Left lung (tissue), 10 donors: Measurements from ENCODE around the gene MFSD6. TPM values are rescaled to one million over a fixed set of nuclear protein-coding genes. Genes with fewer than 3 reads are reported as not detected.
A peak's percentile ranks its signal among the peaks of the same experiment; 100 is the strongest.

Experiments used
- ATAC-seq: fragments of 200-7000 bp; cut with Tn5 transposase; one replicate; pipeline ENCODE4 v1.9.1; 2020; ENCODE audit warnings: moderate library complexity
- DNase-seq, 4 donors: peaks; one replicate each; pipeline ENCODE4 v3.0.0-alpha.2; 2013 to 2020
- H3K27ac ChIP-seq, 2 donors: fragments of 200-600 bp; sonication (generic) in 1 of 2; one replicate each; pipeline versions ENCODE4 v1.5.0 to v1.8.0; 2020 to 2021
- H3K27me3 ChIP-seq, 2 donors: fragments of 200-600 bp; sonication (generic) in 1 of 2; one replicate each; pipeline versions ENCODE4 v1.5.0 to v1.8.0; 2020 to 2021
- H3K36me3 ChIP-seq, 2 donors: fragments of 200-600 bp; sonication (generic) in 1 of 2; one replicate each; pipeline versions ENCODE4 v1.5.0 to v1.8.0; 2020 to 2021
- H3K4me1 ChIP-seq, 2 donors: fragments of 200-600 bp; one replicate each; pipeline ENCODE4 v1.8.0; 2021
- H3K4me3 ChIP-seq, 2 donors: fragments of 200-600 bp; sonication (generic) in 1 of 2; one replicate each; pipeline versions ENCODE4 v1.5.0 to v1.8.0; 2020 to 2021; ENCODE audit warnings: mild to moderate bottlenecking in 1 of 2
- H3K9me3 ChIP-seq, 2 donors: fragments of 200-600 bp; sonication (generic) in 1 of 2; one replicate each; pipeline versions ENCODE4 v1.5.0 to v1.8.0; 2020 to 2021
- CTCF ChIP-seq, 2 donors: fragments of 200-600 bp; sonication (generic) in 1 of 2; IDR thresholded peaks; one replicate each; pipeline versions ENCODE4 v1.5.0 to v1.8.0; 2021; ENCODE audit warnings: antibody characterized with exemption in 2 of 2
- intact Hi-C, 2 donors: fragments of 100-400 bp; cut with DNase I; formaldehyde crosslinking; loops; one replicate each; pipeline versions ENCODE4 v1.11.2 to v1.14.2; 2022
- polyA plus RNA-seq, 6 donors: library from polyadenylated mRNA; unstranded; fragments of 120-200 nt; gene quantifications; one replicate each; pipeline ENCODE4 v1.2.1, GENCODE V29; 2013; ENCODE audit not compliant: insufficient read length in 6 of 6
- total RNA-seq, 2 donors: library from RNA; stranded (reverse); fragmentation: NEBNext Ultra II Directional; extraction: Animal tissue kit (Norgen Biotek cat#: 25700); gene quantifications; one replicate each; pipeline ENCODE4 v1.2.1, GENCODE V29; 2021
- donor health status: DM: no; HTN: yes; CAD: no.
- donor health status: DM: no; HTN: no; CAD: no.

MFSD6 gene
- total and polyA plus RNA-seq, 8 donors, result 21.5 to 46.6 (median 24.8) TPM

DNA sequence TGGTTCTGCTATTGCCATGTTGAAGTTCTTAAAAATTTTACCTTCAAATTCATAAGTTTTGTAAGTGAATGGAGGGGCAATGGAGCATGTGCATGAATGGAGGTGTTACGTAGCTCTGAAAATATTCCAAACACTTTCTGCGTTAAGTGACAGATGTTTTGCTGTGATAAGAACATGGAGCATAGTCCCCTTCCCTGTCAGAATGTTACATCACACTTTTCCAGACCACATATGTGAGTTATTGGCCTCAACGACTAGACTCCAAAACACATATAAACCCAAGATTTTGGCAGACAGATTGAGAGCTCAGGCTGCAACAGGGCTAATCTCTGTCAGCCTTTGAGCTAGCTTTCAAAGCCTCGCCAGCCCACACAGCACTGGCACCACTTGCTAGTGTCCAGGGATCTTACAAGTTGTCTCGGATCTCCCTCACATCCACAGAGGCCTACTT lies 27.2 kb upstream of the MFSD6 start:
- H3K9me3 ChIP-seq, result no peaks in the 10 kb centered on the region
- ATAC-seq, result no peak
- no peak for TF ChIP-seq CTCF (IDR thresholded peaks at IDR 0.05)
- no peaks in the 10 kb centered on the region for H3K4me1 ChIP-seq
- H3K36me3 ChIP-seq, result no peaks in the 10 kb centered on the region
- no peak for DNase-seq
- H3K4me3 ChIP-seq, result no peak overlapping the region
- intact Hi-C loops, result no loop called here
- no peak overlapping the region for H3K27ac ChIP-seq
- H3K27me3 ChIP-seq, result no peaks in the 10 kb centered on the region

GRCh38 chr2:190382851-190383250 lies 25.3 kb upstream of the MFSD6 start:
- peak; percentile 21 to 40 for TF ChIP-seq CTCF (IDR thresholded peaks at IDR 0.05)
- Histone ChIP-seq H3K27me3 (no peaks in the 10 kb centered on the region), H3K4me3 (no peak overlapping the region), H3K27ac (no peak overlapping the region), H3K4me1 (no peaks in the 10 kb centered on the region), H3K9me3 (no peaks in the 10 kb centered on the region), H3K36me3 (no peaks in the 10 kb centered on the region)
- ATAC-seq (peak; percentile 71), DNase-seq (no peak)
- intact Hi-C loops, result no loop called here

DNA sequence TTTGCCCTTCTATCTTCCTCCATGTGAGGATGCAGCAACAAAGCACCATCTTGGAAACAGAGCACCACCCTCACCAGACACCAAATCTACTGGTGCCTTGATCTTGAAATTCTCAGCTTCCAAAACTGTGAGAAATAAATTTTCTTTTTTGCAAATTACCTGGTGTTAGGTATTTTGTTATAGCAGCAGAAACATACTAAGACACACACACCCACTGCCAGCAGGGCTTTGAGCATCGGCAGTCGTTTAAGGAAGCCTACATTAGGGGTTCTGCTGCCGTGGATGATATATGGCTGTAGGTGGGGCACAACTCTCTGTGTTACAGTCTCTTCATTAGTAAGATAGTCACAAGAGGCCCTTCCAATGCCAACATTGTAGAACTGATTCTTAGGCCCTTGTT lies 20.7 kb upstream of the MFSD6 start:
- TF ChIP-seq CTCF (IDR thresholded peaks at IDR 0.05), result no peak
- intact Hi-C loops, result no loop called here
- DNase-seq (no peak), ATAC-seq (no peak)
- H3K9me3 ChIP-seq, result no peaks in the 10 kb centered on the region
- H3K4me3 ChIP-seq, result no peak overlapping the region
- H3K4me1 ChIP-seq, result no peaks in the 10 kb centered on the region
- H3K27ac ChIP-seq, result no peak overlapping the region
- H3K27me3 ChIP-seq, result no peaks in the 10 kb centered on the region
- H3K36me3 ChIP-seq, result no peaks in the 10 kb centered on the region

DNA sequence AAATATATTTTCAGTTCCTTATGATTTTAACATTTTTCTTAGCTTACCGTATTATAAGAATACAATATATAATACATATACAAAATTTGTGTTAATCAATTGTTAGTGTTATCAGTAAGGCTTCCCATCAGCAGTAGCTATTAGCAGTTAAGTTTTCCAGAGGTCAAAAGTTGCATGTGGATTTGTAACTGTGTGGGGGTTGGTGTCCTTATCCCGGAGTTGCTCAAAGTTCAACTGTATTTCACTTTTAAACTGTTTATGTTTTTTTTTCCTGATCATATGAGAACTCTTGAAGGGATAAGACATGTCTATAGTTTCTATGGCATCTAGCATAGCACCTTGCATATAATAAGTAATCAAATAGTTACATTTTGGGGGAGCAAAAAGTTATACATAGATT lies 11.9 kb upstream of the MFSD6 start:
- intact Hi-C loops, result no loop called here

DNA sequence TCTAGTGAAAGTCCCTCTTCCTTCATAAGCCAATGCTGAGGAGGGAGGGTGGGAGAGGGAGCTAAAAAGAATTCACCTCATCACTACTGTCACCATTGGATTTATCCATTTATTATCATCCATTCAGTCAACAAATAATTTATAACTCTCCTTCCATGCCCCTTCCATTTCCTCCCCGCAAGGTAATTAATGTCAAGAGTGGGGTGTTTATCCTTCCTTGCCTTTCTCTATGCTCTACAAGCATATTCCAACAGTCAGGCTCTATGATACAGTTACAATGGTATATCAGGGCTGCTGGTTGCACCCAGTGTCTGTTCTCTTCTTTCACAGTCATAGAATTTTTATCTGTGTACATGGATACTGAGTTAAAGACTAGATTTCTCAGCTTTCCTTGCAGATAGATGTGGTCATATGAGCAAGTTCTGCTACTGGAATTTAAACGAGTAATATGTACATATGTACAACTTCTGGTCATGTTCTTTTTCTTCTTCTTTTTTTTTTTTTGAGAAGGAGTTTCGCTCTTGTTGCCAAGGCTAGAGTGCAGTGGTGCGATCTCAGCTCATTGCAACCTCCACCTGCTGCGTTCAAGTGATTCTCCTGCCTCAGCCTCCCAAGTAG lies 5.1 kb upstream of the MFSD6 start:
- H3K36me3 ChIP-seq, result no peaks in the 10 kb centered on the region
- TF ChIP-seq CTCF (IDR thresholded peaks at IDR 0.05), result no peak
- intact Hi-C loops, result no loop called here
- ATAC-seq, result no peak
- H3K27ac ChIP-seq, result no peak overlapping the region
- no peak overlapping the region for H3K4me3 ChIP-seq
- H3K27me3 ChIP-seq, result peaks cover 0 to 12% of the 10 kb centered on the region in 2 donors
- H3K9me3 ChIP-seq, result no peaks in the 10 kb centered on the region
- DNase-seq, result no peak
- H3K4me1 ChIP-seq, result peaks cover 0 to 6% of the 10 kb centered on the region in 2 donors

More for the DNA sequence above, 11.9 kb upstream of the MFSD6 start:
- H3K4me3 ChIP-seq, result no peak overlapping the region
- no peaks in the 10 kb centered on the region for H3K36me3 ChIP-seq
- no peak overlapping the region for H3K27ac ChIP-seq
- no peaks in the 10 kb centered on the region for H3K27me3 ChIP-seq
- H3K9me3 ChIP-seq, result no peaks in the 10 kb centered on the region
- ATAC-seq, result no peak
- DNase-seq, result no peak
- H3K4me1 ChIP-seq, result no peaks in the 10 kb centered on the region
- TF ChIP-seq CTCF (IDR thresholded peaks at IDR 0.05), result no peak
